NCI-H187 (cell line): Measurements from ENCODE around the gene SRPK2.

Source experiments
- DNase-seq, 2 experiments: peaks; one replicate each; lab custom pipeline; 2025; lab: John Stamatoyannopoulos, UW

The SRPK2 gene

GRCh38 chr7:105191331-105191730, 197.4 kb downstream of the SRPK2 start:
- DNase-seq, result no peak

DNA sequence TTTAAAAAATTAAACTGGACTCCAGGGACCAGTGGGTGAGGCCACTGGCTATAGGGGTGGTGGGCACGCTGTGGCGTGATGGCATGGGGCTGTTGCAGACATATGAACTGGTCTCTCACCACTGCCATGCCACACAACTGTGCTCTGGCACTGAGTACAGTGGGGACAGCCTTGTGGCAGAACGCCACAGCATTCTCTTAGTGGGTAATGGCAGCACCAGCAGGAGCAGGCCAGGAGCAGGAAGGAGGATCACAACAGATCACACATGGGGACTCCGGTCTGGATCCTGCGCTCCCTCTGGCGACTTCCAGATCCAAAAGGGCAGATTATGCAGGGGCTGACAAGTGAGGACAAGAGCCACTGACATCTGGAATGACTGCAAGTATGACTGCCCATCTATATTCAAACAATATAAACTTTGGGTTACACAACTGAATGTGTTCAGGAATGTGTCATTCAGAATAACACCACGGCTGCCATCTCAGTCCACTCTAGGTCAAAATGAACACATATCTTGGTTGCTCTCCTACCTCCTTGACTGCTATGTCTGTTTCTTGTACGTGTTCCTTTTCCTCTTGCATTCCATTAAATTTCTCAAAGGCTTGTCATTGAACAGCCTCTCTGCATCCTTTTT, 198.7 kb downstream of the SRPK2 start:
- no peak for DNase-seq

GRCh38 chr7:105188201-105188600, 200.5 kb downstream of the SRPK2 start:
- DNase-seq, result no peak

- no peak for DNase-seq
These were observed 201.2 kb downstream of the SRPK2 start for GRCh38 chr7:105187302-105188169.

DNA sequence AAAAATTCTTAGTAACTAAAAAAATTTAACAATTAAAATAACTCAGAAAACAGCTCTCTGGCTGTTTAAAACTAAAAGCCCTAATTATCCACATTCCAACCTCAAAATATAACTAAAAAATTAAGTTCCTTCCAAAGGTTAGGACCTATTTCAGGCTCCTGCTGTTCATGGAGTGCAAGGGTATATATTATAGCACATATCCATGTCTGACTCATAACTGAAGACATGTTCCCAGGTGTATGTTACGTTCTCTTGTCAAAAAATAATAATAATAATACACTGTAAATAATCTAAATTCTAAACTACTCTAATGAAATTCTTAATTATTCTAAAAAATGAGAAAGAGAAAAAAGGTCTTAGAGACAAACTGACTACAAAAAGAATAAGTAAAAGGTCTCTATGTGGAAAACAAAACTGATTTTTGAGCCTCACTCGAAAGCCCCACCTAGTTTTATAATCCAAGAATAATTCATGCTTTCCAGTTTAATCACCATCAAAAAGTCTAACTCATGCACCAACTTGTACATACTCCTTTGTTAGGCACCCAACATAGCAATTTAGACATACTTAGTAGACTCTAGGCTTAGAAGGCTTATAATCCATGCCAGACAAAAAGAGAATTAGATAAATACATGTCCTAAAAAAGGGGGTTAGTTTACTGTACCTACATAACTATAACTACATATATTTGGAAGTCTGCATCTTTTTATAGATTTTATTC, 203.3 kb downstream of the SRPK2 start:
- no peak for DNase-seq

DNA sequence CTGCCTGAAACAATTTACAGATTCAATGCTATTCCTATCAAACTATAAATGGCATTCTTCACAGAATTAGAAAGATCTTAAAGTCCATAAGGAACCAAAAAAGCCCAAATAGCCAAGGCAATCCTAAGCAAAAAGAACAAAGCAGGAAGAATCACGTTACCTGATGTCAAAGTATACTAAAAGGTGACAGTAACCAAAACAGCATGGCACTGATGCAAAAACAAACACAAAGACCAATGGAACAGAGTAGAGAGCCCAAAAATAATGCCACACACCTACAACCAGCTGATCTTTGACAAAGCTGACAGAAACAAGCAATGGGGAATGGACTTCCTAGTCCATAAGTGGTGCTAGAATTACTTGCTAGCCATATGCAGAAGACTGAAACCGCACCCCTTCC, 208.7 kb downstream of the SRPK2 start:
- no peak for DNase-seq

- no peak for DNase-seq
These were observed 209.7 kb downstream of the SRPK2 start for GRCh38 chr7:105178928-105179541.

DNA sequence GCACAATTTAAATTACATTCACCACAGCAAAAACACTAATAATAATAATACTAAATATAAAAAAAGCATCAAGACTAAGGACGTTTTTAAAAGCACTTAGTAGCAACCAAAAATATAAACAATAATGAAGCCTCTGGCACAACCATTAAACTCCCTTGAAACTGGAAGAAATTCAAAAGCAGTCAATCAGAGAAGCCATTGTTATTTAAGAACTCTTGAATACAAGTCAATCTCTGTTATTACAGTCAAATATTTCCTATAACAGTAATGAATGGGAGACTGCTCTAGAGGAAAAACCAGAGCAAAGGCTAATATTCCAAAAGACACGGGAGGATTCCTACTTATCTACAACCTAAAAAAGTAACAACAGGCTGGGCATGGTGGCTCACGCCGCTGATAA, 210.5 kb downstream of the SRPK2 start:
- no peak for DNase-seq

DNA sequence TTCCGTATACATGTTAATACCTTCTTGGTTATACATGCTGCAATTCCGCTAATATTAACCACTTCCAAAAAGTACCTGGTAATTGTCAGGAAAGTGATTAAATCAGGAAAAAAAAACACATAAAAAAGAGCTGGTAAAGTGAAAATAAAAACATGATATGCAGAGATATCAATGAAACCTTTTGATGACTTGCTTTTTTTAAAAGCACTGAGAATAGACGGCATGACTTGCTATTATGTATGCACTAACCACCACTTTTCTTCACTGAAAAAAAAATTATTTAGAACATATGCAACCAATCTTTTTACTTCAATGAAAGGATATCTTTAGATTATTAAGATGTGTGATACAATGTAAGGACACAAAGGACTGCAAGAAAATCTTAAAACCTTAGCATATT, 211.7 kb downstream of the SRPK2 start:
- DNase-seq, result no peak

- no peak for DNase-seq
These were observed 215.1 kb downstream of the SRPK2 start for GRCh38 chr7:105173586-105173985.

- DNase-seq, result no peak
These were observed 224.0 kb downstream of the SRPK2 start for GRCh38 chr7:105164751-105165150.

DNA sequence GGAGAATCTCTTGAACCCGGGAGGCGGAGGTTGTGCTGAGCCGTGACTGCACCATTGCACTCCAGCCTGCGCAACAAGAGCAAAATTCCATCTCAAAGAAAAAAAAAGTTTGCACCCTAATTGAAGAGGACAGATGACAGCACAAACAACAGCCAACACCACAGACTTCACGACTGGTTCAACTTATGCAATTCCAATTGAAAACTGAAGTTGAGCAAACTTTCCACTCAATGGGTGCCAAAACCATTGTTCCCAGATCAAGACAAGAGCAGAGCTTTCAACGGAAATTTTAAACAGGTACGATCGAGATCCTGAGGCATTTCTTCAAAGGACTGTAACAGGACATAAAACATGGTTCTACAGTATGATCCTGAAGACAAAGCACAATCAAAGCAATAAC, 225.0 kb downstream of the SRPK2 start:
- no peak for DNase-seq

GRCh38 chr7:105161366-105161765, 227.4 kb downstream of the SRPK2 start:
- DNase-seq, result no peak

DNA sequence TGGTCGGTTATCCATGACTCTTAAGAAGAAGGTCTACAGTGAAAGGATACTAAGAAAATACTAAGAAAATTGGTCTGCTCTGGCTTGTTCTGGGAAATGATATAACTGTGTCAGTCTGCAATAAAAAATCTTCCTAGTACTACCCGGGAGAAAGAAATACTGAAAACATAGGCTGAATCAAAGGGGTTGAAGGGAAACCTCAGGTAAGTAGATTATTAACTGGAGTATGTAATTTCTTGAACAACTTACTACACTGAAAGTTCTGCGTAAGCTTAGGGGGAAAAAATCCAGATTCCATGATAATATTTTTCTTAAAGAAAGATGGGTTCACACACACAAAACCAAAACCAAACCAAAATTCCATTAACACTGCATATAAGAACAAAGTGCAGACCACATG, 231.4 kb downstream of the SRPK2 start:
- no peak for DNase-seq

GRCh38 chr7:105156731-105157130, 232.0 kb downstream of the SRPK2 start:
- no peak for DNase-seq

DNA sequence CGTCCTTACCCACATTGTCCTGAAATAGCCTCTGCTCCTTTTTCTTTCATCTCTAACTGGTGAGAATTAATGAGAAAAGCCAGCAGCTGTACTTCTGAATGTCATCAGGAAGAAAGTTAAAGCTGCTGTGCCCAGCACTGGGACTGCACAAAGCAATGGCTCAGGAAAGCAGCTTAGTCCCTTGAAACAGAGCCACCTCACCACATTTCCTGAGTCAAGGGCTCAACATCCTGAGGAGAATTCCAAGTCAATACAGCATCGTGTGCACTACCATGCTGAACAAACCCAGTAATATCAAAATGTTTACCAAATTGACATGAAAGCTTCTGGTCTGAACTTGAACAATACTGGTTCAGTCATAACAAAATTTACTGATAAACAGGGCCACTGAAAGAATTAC, 234.6 kb downstream of the SRPK2 start:
- DNase-seq, result no peak

DNA sequence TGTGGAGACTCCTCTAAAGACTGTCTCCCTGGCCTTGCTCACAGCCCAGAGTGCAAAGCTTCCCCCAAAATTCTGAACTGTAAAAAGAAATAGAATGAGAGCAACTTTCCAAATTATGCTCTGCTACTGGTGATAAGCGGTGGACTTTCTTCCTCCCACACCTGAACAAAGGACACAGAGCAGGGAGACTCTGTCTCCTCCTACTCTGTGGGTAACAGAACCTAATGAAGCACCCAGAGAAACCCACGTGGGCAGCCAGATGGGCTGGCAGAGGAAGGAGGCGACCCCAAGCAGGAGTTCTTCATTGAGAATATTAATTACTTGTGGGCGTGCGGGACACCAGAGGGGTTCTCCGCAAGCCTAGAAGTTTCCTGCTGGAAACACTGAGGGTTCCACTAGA, 235.2 kb downstream of the SRPK2 start:
- no peak for DNase-seq

DNA sequence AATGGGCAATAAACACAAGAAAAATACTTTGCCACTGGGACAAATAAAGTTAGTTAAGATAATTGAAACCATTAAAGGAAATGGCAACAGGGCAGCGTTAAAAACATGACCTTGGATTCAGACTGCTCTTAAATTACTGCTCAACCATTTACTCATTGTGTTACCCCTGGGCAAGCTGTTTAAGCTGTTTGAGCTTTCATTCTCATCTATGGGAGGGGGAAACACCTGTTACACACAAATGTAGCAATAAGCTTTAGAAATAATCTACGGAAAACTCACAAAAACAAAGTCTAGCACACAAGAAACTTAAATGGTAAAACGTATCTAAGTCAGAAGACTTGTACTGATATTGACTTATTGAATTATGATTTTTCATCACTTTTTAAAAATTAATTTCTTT, 237.6 kb downstream of the SRPK2 start:
- no peak for DNase-seq

GRCh38 chr7:105149827-105150226, 238.9 kb downstream of the SRPK2 start:
- DNase-seq, result no peak

- DNase-seq, result no peak
These were observed 247.7 kb downstream of the SRPK2 start for GRCh38 chr7:105141068-105141467.

- DNase-seq, result no peak
These were observed 249.3 kb downstream of the SRPK2 start for GRCh38 chr7:105139381-105139780.

DNA sequence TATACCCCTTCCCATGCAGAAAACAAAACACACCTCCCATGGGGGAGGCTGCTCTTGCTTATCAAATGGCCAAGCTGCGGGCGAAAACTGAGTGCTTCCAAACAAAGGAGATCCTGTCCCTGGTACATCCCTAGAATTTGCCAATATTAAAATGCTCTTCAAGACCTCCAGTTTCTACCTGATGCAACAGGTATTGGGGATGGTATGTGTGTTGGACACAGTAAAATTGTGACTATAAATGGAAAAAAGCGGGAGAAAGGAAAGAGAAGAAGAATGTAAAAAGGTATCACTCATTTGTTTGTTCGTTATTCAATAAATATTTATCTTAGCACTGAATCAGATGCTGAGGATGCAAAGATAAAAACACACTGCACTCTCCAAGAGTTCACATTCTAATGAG, 250.8 kb downstream of the SRPK2 start:
- no peak for DNase-seq

GRCh38 chr7:105136221-105136620, 252.5 kb downstream of the SRPK2 start:
- DNase-seq, result no peak
